SKM-1 (cell line): Measurements from ENCODE around the gene CR1.
A peak's percentile ranks its signal among the peaks of the same experiment; 100 is the strongest.
"Not testable (repeated sequence)": the region's sequence is repeated elsewhere in the genome, so short reads cannot be mapped to it uniquely, and the experiment has no call there.

Source experiments
- DNase-seq: peaks from one replicate; lab custom pipeline; 2025; ENCODE audit not compliant: unreplicated experiment; lab: John Stamatoyannopoulos, UW

CR1 gene

DNA sequence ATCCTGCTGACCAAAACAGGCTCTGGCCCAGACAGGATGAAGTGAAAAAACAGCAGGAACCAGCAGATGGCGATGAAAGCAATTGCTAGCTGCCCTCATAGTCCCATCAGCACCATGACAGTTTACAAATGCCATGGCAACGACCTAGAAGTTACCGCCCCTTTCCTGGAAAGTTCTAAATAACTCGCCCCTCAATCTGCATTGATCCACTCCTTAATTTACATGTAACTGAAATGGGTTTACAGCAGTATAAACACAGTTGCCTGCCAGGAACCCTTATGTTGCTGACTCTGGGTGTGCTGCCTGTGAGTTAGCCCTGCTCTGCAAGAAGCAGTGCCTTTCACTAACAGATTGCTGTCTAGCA lies 83.5 kb downstream of the CR1 start:
- DNase-seq, result peak; percentile 61

DNA sequence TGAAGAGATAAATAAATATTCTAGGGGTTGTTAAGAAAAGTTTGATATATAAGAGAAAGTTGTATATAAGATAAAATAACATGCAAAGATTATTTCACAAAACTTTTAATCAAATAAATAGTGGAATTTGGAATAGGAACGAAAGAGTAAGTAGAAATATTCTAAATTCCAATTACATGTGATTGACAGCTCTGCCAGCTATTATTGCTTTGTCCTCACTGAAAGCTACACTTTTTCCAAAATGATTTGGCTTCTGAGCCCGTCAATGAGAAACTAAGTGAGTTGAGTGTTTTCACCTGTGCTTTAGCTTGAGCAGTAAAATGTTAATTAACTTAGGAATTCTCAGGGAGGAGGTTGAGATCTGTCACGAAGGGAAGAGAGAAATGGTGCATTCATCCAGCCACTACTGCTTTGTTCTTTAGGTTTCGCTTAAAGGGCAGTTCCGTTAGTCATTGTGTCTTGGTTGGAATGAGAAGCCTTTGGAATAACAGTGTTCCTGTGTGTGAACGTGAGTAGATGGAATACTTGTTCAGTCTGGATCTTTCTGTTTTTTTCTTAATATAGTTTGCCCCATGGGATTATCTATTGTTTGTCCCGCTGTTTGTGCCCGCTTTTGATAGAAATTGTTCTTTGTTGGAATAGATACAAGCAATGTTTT lies 85.7 kb downstream of the CR1 start:
- no peak for DNase-seq

GRCh38 chr1:207589506-207589905 lies 93.5 kb downstream of the CR1 start:
- not testable (repeated sequence) for DNase-seq

- not testable (repeated sequence) for DNase-seq
Measured at GRCh38 chr1:207591205-207591604, 95.2 kb downstream of the CR1 start.

DNA sequence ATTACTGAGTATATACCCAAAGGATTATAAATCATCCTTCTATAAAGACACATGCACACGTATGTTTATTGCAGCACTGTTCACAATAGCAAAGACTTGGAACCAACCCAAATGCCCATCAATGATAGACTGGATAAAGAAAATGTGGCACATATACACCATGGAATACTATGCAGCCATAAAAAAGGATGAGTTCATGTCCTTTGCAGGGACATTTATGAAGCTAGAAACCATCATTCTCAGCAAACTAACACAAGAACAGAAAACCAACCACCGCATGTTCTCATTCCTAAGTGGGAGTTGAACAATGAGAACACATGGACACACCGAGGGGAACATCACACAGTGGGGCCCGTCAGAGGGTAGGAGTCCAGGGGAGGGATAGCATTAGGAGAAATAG lies 98.1 kb downstream of the CR1 start:
- not testable (repeated sequence) for DNase-seq

GRCh38 chr1:207603777-207604176 lies 107.8 kb downstream of the CR1 start:
- DNase-seq, result no peak

GRCh38 chr1:207605444-207606361 lies 109.7 kb downstream of the CR1 start:
- no peak for DNase-seq

DNA sequence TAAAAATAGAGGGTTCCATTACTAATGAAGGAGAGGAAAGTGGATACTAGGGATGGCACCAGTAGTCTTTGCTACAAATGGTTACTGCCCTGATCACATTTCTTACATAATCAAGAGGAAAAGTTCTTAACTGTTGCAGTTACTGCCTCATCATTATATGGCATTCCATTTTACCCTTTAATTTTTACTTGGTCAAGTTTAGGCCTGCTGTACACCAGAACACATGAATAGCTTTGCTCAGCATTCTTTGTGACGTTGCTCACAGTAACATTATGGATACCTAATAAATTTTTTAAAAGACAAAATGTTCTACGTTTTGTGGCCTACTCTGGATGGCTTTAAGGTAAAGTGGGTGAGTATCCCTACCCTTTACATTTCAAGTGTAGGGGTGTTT lies 110.4 kb downstream of the CR1 start:
- DNase-seq, result no peak

DNA sequence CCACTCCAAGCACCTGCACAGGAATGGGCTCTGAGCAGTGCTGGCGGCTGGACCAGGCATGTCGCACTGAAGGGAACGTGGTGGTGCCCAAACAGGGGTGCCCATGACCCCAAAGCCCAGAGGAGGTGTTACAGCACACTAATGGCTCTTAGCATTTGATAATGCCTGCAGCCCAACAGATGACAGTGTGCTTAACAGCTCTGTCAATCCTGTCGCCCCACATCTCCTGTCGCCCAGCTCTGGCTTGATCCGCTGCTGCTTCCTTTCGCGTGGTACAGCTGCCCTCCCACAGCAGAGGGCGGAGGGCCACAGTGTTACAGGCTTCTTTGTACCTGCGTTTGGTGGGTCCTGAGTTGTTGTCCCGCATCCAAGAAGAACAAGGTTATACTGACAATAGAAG lies 116.8 kb downstream of the CR1 start:
- no peak for DNase-seq

DNA sequence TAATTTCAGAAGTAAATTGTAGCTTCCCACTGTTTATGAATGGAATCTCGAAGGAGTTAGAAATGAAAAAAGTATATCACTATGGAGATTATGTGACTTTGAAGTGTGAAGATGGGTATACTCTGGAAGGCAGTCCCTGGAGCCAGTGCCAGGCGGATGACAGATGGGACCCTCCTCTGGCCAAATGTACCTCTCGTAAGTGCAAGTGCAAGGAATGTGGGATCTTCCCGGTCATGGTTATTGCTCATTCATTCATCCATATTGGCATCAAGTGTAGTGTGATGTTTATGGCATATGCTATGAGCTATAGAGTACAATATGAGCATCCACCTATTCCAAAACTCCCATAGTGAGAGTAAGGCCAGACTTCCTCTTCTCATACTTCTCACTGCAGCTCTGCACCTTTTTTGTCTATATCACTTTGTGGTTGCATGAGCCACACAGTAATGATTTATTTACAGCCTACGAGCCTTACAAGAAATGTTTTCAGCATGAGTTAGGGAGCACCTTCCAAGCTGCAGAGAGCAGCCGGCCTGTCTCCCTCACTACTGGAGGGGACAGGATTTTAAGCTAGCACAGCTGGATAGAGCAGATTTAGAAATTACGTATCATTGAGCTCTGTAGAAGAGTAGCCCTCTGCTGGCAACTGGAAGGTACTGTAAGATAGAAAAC lies 124.0 kb downstream of the CR1 start:
- DNase-seq, result peak; percentile 83

GRCh38 chr1:207620543-207620893 lies 124.6 kb downstream of the CR1 start:
- DNase-seq, result no peak

DNA sequence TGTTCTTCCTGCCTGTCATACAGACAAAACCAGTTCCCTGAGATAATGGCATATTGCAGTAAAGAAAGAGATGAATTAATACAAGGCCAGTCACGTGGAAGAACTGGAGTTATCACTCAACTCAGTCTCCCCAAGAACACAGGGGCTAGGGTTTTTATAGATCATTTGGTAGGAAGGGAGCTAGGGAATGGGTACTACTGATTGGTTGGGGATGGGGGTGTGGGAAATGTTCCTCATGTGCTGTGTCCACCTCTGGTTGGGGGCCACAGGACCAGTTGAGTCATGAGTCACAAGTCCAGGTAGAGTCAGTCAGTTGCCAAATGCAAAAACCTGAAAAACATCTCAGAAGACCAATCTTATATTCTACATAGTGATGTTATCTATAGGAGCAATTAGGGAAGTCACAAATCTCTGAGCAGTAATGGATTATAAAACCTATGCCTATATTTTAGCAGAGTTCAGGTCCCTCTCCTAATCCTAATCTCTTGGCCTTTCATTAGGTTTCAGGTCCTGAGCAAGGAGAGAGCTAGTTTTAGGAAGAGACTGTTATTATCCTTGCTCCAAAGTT lies 129.6 kb downstream of the CR1 start:
- DNase-seq, result not testable (repeated sequence)

DNA sequence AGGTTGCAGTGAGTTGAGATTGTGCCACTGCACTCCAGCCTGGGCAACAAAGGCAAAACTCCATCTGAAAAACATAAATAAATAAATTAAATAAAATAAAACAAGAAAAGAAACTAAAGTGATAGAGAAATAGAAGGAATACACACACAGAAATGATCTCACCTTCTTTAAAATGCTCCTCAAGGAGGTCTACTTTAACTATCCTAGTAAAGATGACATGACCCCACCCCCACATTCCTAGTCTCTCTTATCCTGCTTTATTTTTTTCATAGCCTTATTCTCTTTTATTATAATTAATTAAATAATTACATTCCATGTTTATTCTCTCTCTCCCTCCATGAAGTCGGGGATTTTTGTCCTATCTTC lies 131.0 kb downstream of the CR1 start:
- DNase-seq, result no peak

DNA sequence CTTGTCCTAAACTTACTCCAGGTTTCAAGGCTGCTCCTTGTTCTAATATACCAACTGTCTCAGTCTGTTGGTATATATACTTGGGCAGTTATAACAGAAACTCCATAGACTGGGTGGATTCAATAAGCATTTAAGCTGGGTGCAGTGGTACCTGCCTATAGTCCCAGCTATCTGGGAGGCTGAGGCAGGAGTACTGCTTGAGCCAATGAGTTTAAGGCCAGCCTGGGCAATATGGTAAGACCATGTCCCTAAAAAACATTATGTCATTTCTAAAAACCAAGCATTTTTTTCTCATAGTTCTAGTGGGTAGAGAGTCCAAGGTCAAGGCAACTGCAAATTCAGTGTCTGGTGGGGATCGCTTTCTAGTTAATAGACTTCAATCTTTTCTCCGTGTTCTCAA lies 131.5 kb downstream of the CR1 start:
- DNase-seq, result no peak

- no peak for DNase-seq
Measured at GRCh38 chr1:207628776-207629175, 132.8 kb downstream of the CR1 start.

DNA sequence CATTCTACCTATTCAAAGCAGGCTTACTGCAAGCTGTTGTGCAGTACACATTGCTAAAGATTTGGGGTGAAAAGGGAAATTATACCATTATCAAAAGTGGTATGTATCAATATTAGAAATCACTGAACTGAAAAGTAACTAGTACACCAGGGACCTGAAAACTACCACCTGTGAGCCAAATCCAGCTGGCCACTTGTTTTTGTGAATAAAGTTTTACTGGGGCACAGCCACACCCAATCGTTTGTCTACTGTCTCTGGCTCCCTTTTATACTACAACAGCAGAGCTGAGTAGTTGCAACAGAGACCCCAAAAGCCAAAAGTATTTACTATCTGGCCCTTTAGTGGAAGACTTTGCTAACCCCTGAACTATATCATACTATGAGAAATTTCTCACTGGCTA lies 135.2 kb downstream of the CR1 start:
- no peak for DNase-seq

DNA sequence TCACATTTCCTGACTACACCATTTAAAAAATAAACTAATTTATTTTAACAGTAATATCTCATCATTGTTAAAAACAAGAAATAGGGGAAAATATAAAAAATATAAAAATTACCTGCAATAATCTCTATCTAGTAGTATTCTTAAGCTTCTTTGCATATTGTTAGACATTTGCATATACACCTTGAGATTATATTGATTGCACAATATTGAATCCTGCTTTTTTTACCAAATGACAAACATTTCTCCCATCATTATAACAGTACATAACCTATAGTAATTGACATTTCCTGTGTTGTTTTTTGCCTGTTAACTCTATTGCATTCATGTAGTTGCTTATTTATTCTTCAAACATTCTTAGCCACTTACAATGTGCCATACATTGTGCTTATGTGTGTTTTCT lies 137.3 kb downstream of the CR1 start:
- DNase-seq, result no peak

GRCh38 chr1:207633699-207634289 lies 137.8 kb downstream of the CR1 start:
- not testable (repeated sequence) for DNase-seq

DNA sequence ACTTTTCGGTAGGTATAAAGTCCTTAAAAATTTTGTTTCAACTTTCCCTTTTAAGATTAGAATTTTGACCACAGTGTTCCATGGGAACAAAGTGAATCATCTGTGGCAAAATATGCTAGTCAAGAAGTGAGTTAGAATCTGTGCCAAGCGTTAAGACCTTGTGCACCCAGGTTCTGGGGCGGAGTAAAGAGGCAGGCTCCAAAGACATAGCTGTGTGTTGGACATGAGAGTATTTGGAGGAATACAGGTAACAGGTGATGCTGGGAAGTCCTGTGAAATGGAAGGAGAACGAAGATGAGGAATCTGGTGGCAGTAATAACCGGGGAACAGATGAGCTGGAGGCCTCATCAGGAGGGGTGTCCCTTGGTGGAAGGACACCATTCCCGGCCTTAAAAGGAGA lies 138.3 kb downstream of the CR1 start:
- DNase-seq, result not testable (repeated sequence)

- DNase-seq, result not testable (repeated sequence)
Measured at GRCh38 chr1:207635569-207636186, 139.7 kb downstream of the CR1 start.
